ENCODE results near the gene FCGBP.

The FCGBP gene

GRCh38 chr19:39941615-39942365 is 7.4 kb upstream of the FCGBP start:
- no peak for TF ChIP-seq CTCF (IDR thresholded peaks at IDR 0.05; ENCODE audit: borderline replicate concordance, insufficient read depth, low read depth, low read length)
- H3K4me3 ChIP-seq (ENCODE audit: low read depth, low read length) = no peak overlapping the region

GRCh38 chr19:39941151-39941550 is 6.7 kb upstream of the FCGBP start:
- peak overlapping the region; percentile 36 for H3K4me3 ChIP-seq (ENCODE audit: low read depth, low read length)
- no peak for TF ChIP-seq CTCF (IDR thresholded peaks at IDR 0.05; ENCODE audit: borderline replicate concordance, insufficient read depth, low read depth, low read length)

- H3K4me3 ChIP-seq (ENCODE audit: low read depth, low read length) = no peak overlapping the region
- no peak for TF ChIP-seq CTCF (IDR thresholded peaks at IDR 0.05; ENCODE audit: borderline replicate concordance, insufficient read depth, low read depth, low read length)
These were observed 5.9 kb upstream of the FCGBP start for GRCh38 chr19:39940221-39940833.

GRCh38 chr19:39939556-39939955 is 5.1 kb upstream of the FCGBP start:
- H3K4me3 ChIP-seq (ENCODE audit: low read depth, low read length) = no peak overlapping the region
- no peak for TF ChIP-seq CTCF (IDR thresholded peaks at IDR 0.05; ENCODE audit: borderline replicate concordance, insufficient read depth, low read depth, low read length)

- no peak for TF ChIP-seq CTCF (IDR thresholded peaks at IDR 0.05; ENCODE audit: borderline replicate concordance, insufficient read depth, low read depth, low read length)
- H3K4me3 ChIP-seq (ENCODE audit: low read depth, low read length) = no peak overlapping the region
These were observed 3.4 kb upstream of the FCGBP start for GRCh38 chr19:39937787-39938186.

- no peak for TF ChIP-seq CTCF (IDR thresholded peaks at IDR 0.05; ENCODE audit: borderline replicate concordance, insufficient read depth, low read depth, low read length)
- no peak overlapping the region for H3K4me3 ChIP-seq (ENCODE audit: low read depth, low read length)
These were observed 2.8 kb upstream of the FCGBP start for GRCh38 chr19:39937094-39937720.
